Activated naive CD8-positive, alpha-beta T cell (primary cell): Measurements from ENCODE around the gene BMPR1B.

Experiments used
- H3K27ac Mint-ChIP-seq: one replicate; pipeline ENCODE4 v1.8.0; 2021; ENCODE audit warnings: mixed read lengths
- H3K27me3 Mint-ChIP-seq: one replicate; pipeline ENCODE4 v1.8.0; 2021; ENCODE audit warnings: mixed read lengths
- H3K36me3 Mint-ChIP-seq: one replicate; pipeline ENCODE4 v1.8.0; 2021; ENCODE audit warnings: mixed read lengths
- H3K4me1 Mint-ChIP-seq: one replicate; pipeline ENCODE4 v1.8.0; 2021; ENCODE audit warnings: low read depth, mixed read lengths
- H3K4me3 Mint-ChIP-seq: one replicate; pipeline ENCODE4 v1.8.0; 2021; ENCODE audit warnings: mild to moderate bottlenecking, mixed read lengths
- H3K9me3 Mint-ChIP-seq: one replicate; pipeline ENCODE4 v1.8.0; 2021; ENCODE audit warnings: low read depth, mixed read lengths

The BMPR1B gene

GRCh38 chr4:94962484-94962883 lies 204.7 kb downstream of the BMPR1B start:
- Mint-ChIP-seq H3K27me3 (peaks cover 1% of the 10 kb centered on the region), H3K4me3 (no peak overlapping the region), H3K36me3 (no peaks in the 10 kb centered on the region), H3K9me3 (peaks cover 7% of the 10 kb centered on the region), H3K27ac (no peak overlapping the region), H3K4me1 (no peaks in the 10 kb centered on the region)

GRCh38 chr4:94965852-94966251 lies 208.1 kb downstream of the BMPR1B start:
- H3K4me1 Mint-ChIP-seq, result no peaks in the 10 kb centered on the region
- H3K4me3 Mint-ChIP-seq, result no peak overlapping the region
- H3K27me3 Mint-ChIP-seq, result peaks cover 1% of the 10 kb centered on the region
- H3K27ac Mint-ChIP-seq, result no peak overlapping the region
- no peaks in the 10 kb centered on the region for H3K36me3 Mint-ChIP-seq
- H3K9me3 Mint-ChIP-seq, result peaks cover 7% of the 10 kb centered on the region

- H3K27me3 Mint-ChIP-seq, result no peaks in the 10 kb centered on the region
- H3K27ac Mint-ChIP-seq, result no peak overlapping the region
- no peaks in the 10 kb centered on the region for H3K4me1 Mint-ChIP-seq
- no peak overlapping the region for H3K4me3 Mint-ChIP-seq
- H3K36me3 Mint-ChIP-seq, result no peaks in the 10 kb centered on the region
- no peaks in the 10 kb centered on the region for H3K9me3 Mint-ChIP-seq
Measured at GRCh38 chr4:94968493-94968892, 210.7 kb downstream of the BMPR1B start.

GRCh38 chr4:94970650-94971049 lies 212.9 kb downstream of the BMPR1B start:
- no peak overlapping the region for H3K27ac Mint-ChIP-seq
- no peaks in the 10 kb centered on the region for H3K36me3 Mint-ChIP-seq
- no peak overlapping the region for H3K4me3 Mint-ChIP-seq
- H3K9me3 Mint-ChIP-seq, result no peaks in the 10 kb centered on the region
- no peaks in the 10 kb centered on the region for H3K4me1 Mint-ChIP-seq
- H3K27me3 Mint-ChIP-seq, result no peaks in the 10 kb centered on the region

- Mint-ChIP-seq H3K36me3 (no peaks in the 10 kb centered on the region), H3K4me3 (no peak overlapping the region), H3K4me1 (no peaks in the 10 kb centered on the region), H3K27ac (no peak overlapping the region), H3K27me3 (no peaks in the 10 kb centered on the region), H3K9me3 (no peaks in the 10 kb centered on the region)
Measured at GRCh38 chr4:94974773-94975172, 217.0 kb downstream of the BMPR1B start.

GRCh38 chr4:94976371-94977011 lies 218.7 kb downstream of the BMPR1B start:
- Mint-ChIP-seq H3K36me3 (no peaks in the 10 kb centered on the region), H3K4me3 (no peak overlapping the region), H3K9me3 (no peaks in the 10 kb centered on the region), H3K27ac (no peak overlapping the region), H3K4me1 (no peaks in the 10 kb centered on the region), H3K27me3 (no peaks in the 10 kb centered on the region)

- H3K27ac Mint-ChIP-seq, result no peak overlapping the region
- no peaks in the 10 kb centered on the region for H3K27me3 Mint-ChIP-seq
- no peaks in the 10 kb centered on the region for H3K36me3 Mint-ChIP-seq
- H3K4me3 Mint-ChIP-seq, result no peak overlapping the region
- H3K9me3 Mint-ChIP-seq, result no peaks in the 10 kb centered on the region
- no peaks in the 10 kb centered on the region for H3K4me1 Mint-ChIP-seq
Measured at GRCh38 chr4:94978904-94979303, 221.1 kb downstream of the BMPR1B start.

- Mint-ChIP-seq H3K4me1 (no peaks in the 10 kb centered on the region), H3K4me3 (no peak overlapping the region), H3K36me3 (no peaks in the 10 kb centered on the region), H3K27ac (no peak overlapping the region), H3K27me3 (no peaks in the 10 kb centered on the region), H3K9me3 (no peaks in the 10 kb centered on the region)
Measured at GRCh38 chr4:94979621-94980020, 221.9 kb downstream of the BMPR1B start.

GRCh38 chr4:94995684-94996394 lies 238.1 kb downstream of the BMPR1B start:
- no peaks in the 10 kb centered on the region for H3K27me3 Mint-ChIP-seq
- no peaks in the 10 kb centered on the region for H3K36me3 Mint-ChIP-seq
- peak overlapping the region; percentile 54 for H3K4me3 Mint-ChIP-seq
- no peak overlapping the region for H3K27ac Mint-ChIP-seq
- no peaks in the 10 kb centered on the region for H3K9me3 Mint-ChIP-seq
- peaks cover 12% of the 10 kb centered on the region for H3K4me1 Mint-ChIP-seq

GRCh38 chr4:95000076-95000648 lies 242.4 kb downstream of the BMPR1B start:
- Mint-ChIP-seq H3K4me1 (peaks cover 12% of the 10 kb centered on the region), H3K27ac (no peak overlapping the region), H3K9me3 (no peaks in the 10 kb centered on the region), H3K36me3 (no peaks in the 10 kb centered on the region), H3K4me3 (no peak overlapping the region), H3K27me3 (no peaks in the 10 kb centered on the region)

GRCh38 chr4:95004912-95005311 lies 247.2 kb downstream of the BMPR1B start:
- H3K4me1 Mint-ChIP-seq, result no peaks in the 10 kb centered on the region
- no peak overlapping the region for H3K27ac Mint-ChIP-seq
- H3K9me3 Mint-ChIP-seq, result no peaks in the 10 kb centered on the region
- no peaks in the 10 kb centered on the region for H3K36me3 Mint-ChIP-seq
- no peaks in the 10 kb centered on the region for H3K27me3 Mint-ChIP-seq
- H3K4me3 Mint-ChIP-seq, result no peak overlapping the region

GRCh38 chr4:95007998-95008397 lies 250.2 kb downstream of the BMPR1B start:
- Mint-ChIP-seq H3K4me1 (no peaks in the 10 kb centered on the region), H3K27ac (no peak overlapping the region), H3K9me3 (no peaks in the 10 kb centered on the region), H3K27me3 (peaks cover 2% of the 10 kb centered on the region), H3K4me3 (no peak overlapping the region), H3K36me3 (no peaks in the 10 kb centered on the region)

- H3K27me3 Mint-ChIP-seq, result peaks cover 2% of the 10 kb centered on the region
- H3K4me1 Mint-ChIP-seq, result no peaks in the 10 kb centered on the region
- H3K27ac Mint-ChIP-seq, result no peak overlapping the region
- H3K4me3 Mint-ChIP-seq, result no peak overlapping the region
- H3K9me3 Mint-ChIP-seq, result no peaks in the 10 kb centered on the region
- H3K36me3 Mint-ChIP-seq, result no peaks in the 10 kb centered on the region
Measured at GRCh38 chr4:95013236-95013635, 255.5 kb downstream of the BMPR1B start.

GRCh38 chr4:95014068-95014467 lies 256.3 kb downstream of the BMPR1B start:
- Mint-ChIP-seq H3K4me3 (no peak overlapping the region), H3K4me1 (no peaks in the 10 kb centered on the region), H3K36me3 (no peaks in the 10 kb centered on the region), H3K27ac (no peak overlapping the region), H3K9me3 (no peaks in the 10 kb centered on the region), H3K27me3 (peaks cover 2% of the 10 kb centered on the region)

- Mint-ChIP-seq H3K4me3 (no peak overlapping the region), H3K4me1 (no peaks in the 10 kb centered on the region), H3K36me3 (no peaks in the 10 kb centered on the region), H3K9me3 (no peaks in the 10 kb centered on the region), H3K27me3 (no peaks in the 10 kb centered on the region), H3K27ac (no peak overlapping the region)
Measured at GRCh38 chr4:95017305-95018064, 259.7 kb downstream of the BMPR1B start.
